ENCODE results near the gene PLA2G2E. TPM values are rescaled to one million over a fixed set of nuclear protein-coding genes. Genes with fewer than 3 reads are reported as not detected.

PLA2G2E gene
- polyA plus RNA-seq, 1 of the 3 experiments (the other 2 are of a cell fraction): not detected

- CTCF ChIA-PET: no interaction called here
- no peaks in the 10 kb centered on the region for H3K9me2 ChIP-seq
- H3K4me2 ChIP-seq: no peak overlapping the region
- H3K4me1 ChIP-seq (ENCODE audit: control insufficient read depth in 1 of 2, insufficient read depth in 2 of 2, low read depth in 1 of 2, low read length in 1 of 2): no peaks in the 10 kb centered on the region
- no peaks in the 10 kb centered on the region for H3F3A ChIP-seq (replicated peaks; ENCODE audit: insufficient read depth)
- no peak overlapping the region for H3K4me3 ChIP-seq (ENCODE audit: low read depth in 2 of 2, low read length in 1 of 2)
- TF ChIP-seq MAX (IDR thresholded peaks at IDR 0.05; ENCODE audit: low read depth) (no peak), FOXJ3 (CRISPR knock-in tag; IDR thresholded peaks at IDR 0.05) (no peak), IRF3 (IDR thresholded peaks at IDR 0.05; ENCODE audit: low read depth, low read length) (no peak), FOXM1 (IDR thresholded peaks at IDR 0.05; ENCODE audit: low read depth) (no peak), NRF1 (IDR thresholded peaks at IDR 0.05; ENCODE audit: low read depth, low read length) (no peak), JUND (IDR thresholded peaks at IDR 0.05) (no peak), POLR2AphosphoS5 (IDR thresholded peaks at IDR 0.05; ENCODE audit: low read depth, low read length) (no peak), MXI1 (IDR thresholded peaks at IDR 0.05; ENCODE audit: low read depth, low read length) (no peak), REST (IDR thresholded peaks at IDR 0.05; ENCODE audit: low read depth, low read length) (no peak), USF1 (IDR thresholded peaks at IDR 0.05; ENCODE audit: borderline replicate concordance, low read depth) (no peak), GATA2 (CRISPR knock-in tag; IDR thresholded peaks at IDR 0.05) (no peak), USF2 (IDR thresholded peaks at IDR 0.05; ENCODE audit: borderline replicate concordance, low read depth, low read length) (no peak), CHD2 (IDR thresholded peaks at IDR 0.05; ENCODE audit: low read length, partially characterized antibody) (no peak), NFIC (IDR thresholded peaks at IDR 0.05; ENCODE audit: borderline replicate concordance) (no peak), TAF1 (IDR thresholded peaks at IDR 0.05; ENCODE audit: borderline replicate concordance, low read depth, low read length) (no peak)
- H3K79me2 ChIP-seq (ENCODE audit: insufficient read depth): no peaks in the 10 kb centered on the region
- H3K27ac ChIP-seq (ENCODE audit: low read depth in 2 of 2, low read length in 1 of 2): no peak overlapping the region
- no peak for DNase-seq
- H3K27me3 ChIP-seq (ENCODE audit: insufficient read depth): peaks cover 4% of the 10 kb centered on the region
- H3K36me3 ChIP-seq (replicated peaks in 1 of 2; ENCODE audit: control insufficient read depth in 1 of 2, insufficient read depth in 2 of 2, low read length in 1 of 2): no peaks in the 10 kb centered on the region
- POLR2A ChIA-PET: no interaction called here
- 27% methylated on average over 8 of the region's 9 CpGs for WGBS (ENCODE audit: low lambda C conversion rate)
- no peaks in the 10 kb centered on the region for H3K9me3 ChIP-seq
- no peak overlapping the region for H3K9ac ChIP-seq
- H4K20me1 ChIP-seq (ENCODE audit: insufficient read depth): no peaks in the 10 kb centered on the region
- no peak overlapping the region for H2AFZ ChIP-seq (ENCODE audit: low read depth)
Measured at GRCh38 chr1:19967808-19968207, 44.4 kb upstream of the PLA2G2E start.

All from SK-N-SH (cell line).